Stimulated activated CD8-positive, alpha-beta memory T cell treated with anti-CD3 and anti-CD28 coated beads, Interleukin-12 subunit alpha, Interleukin-12 subunit beta, amount 100 ng/mL, for 24 hours (primary cell): ENCODE measurements around the gene ABHD3.
"Not testable (repeated sequence)": the region's sequence is repeated elsewhere in the genome, so short reads cannot be mapped to it uniquely, and the experiment has no call there.

ENCODE experiments used
- DNase-seq: peaks from one replicate; pipeline ENCODE4 v3.0.0-alpha.2; 2020; ENCODE audit errors: extremely low read depth

ABHD3 gene

DNA sequence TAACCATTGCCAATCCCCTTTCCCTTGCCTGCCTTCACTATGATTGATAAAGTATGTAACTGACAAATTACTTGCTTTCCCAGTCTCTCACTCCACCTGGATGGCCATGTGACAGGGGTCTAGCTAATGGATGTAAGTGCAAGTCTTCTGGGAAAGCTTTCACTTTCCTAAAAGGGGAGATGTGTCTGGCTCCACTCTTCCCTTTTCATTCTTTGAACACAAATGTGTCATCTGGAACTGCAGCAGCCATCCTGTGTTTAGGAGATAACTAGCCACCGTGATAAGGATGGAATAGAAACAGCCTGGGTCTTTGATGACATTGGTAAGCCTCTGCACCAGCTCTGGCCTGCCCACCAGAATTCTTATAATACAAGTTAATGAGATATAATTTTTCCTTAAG, 54.3 kb downstream of the ABHD3 start:
- no peak for DNase-seq

DNA sequence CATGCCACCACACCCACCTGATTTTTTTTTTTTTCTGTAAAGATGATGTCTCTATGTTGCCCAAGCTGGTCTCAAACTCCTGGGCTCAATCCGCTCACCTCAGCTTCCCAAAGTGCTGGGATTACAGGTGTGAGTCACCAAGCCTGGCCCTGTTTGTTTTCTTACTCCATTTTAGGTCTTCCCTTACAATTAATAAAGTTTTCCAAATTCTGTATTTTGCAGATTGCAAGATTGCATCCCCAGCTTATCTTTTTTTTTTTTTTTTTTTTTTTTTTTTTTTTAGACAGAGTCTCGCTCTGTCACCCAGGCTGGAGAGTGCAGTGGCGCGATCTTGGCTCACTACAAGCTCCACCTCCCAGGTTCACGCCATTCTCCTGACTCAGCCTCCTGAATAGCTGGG, 64.2 kb downstream of the ABHD3 start:
- not testable (repeated sequence) for DNase-seq

DNA sequence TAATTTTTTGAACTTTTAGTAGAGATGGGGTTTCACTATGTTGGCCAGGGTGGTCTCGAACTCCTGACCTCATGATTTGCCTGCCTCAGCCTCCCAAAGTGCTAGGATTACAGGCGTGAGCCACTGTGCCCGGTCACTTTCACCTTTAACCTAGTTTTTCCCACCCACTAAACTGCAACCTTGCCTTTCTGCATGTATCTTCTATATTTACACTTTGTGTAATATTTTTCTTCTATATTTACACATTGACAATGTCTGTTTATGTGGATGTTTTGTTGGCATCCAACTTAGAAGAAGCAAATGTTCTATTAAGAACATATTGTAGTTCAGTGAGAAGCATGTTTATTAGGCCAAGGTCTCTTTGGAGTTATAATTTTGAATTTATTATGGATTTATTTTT, 65.8 kb downstream of the ABHD3 start:
- no peak for DNase-seq

DNA sequence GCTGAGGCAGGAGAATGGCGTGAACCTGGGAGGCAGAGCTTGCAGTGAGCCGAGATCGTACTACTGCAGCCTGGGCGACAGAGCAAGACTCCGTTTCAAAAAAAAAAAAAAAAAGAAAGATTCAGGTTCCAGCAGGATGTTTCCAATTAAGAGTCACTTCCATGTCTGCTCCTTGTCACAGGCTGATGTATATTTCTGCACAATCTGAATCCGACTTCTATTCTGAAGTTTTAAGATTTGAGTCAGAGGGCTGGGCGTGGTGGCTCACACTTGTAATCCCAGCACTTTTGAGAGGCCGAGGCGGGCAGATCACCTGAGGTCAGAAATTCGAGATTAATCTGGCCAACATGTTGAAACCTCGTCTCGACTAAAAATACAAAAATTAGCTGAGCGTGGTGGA, 67.8 kb downstream of the ABHD3 start:
- DNase-seq, result no peak

DNA sequence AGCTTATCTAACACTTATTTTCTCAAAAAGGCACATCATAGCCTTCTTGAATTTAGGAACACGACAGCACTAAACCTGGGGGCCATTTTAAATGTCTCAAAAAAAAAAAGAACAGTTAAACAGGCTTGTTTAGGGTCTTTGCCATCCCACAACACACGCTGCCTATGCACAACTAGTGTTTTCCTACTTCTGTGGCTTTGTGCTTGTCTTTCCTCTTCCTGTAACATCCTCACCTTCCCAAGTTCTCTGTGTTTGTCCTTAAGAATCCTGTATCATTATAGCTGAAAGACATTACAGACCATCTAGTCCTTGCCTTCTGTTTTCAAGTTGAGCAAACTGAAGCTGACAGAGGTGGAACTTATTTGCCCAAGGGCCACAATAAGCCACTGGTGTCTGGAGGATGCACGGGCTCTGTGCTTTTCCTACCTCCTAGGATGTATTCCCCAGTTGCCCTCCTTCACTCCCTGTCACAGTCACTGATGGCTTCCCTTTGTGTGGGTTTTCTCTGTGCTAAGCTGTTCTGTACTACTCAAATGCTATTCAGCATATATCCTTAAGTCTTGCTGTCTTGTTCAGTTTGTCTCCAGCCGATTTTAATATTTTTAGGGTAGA, 69.9 kb downstream of the ABHD3 start:
- DNase-seq, result no peak

DNA sequence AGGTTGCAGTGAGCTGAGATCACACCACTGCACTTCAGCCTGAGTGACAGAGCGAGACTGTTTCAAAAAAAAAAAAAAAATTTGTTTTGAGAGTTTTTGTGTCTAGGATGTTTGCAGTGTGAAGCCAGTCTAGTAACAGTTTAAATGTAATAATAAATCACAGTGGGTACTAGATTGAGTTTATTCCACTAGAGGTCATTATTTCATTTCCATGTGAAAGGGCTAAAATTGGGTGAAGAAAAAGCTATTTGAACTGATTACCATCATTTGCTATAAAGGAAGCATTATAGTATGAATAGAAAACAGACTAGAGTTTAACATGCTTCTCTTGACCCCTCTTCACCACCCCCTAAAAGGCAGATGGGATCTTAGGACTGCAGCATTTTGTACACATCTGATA, 72.2 kb downstream of the ABHD3 start:
- DNase-seq, result no peak

DNA sequence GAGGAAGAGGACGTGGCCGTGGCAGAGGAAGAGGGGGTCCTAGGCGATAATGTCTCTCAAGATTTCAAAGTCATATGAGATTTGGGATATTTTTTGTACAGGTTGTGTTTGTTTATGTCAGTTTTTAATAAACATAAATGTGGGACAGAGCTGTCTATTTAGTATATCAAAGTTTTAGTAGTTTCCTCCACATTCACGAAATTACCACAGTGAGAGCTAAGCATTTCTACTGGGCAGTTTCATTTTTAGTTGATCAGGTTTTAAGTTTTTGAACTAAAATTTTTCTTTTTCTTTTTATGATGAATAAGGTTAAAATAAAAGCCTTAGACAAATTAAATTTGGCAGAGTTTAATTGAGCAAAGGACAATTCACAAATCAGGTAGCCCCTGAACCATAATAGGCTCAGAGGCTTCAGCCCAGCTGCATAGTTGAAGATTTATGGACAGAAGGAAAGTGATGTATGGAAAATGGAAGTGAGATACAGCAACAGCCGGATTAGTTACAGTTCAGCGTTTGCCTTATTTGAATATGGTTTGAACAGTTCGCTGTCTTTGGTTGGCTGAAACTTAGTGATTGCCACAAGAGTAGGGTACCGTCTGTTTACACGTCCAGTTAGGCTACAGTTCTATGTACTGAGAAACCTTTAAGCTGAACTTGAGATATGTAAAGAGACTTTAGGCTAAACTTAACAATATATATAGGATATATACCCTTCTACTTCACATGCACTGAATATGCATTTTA, 75.3 kb downstream of the ABHD3 start:
- no peak for DNase-seq

DNA sequence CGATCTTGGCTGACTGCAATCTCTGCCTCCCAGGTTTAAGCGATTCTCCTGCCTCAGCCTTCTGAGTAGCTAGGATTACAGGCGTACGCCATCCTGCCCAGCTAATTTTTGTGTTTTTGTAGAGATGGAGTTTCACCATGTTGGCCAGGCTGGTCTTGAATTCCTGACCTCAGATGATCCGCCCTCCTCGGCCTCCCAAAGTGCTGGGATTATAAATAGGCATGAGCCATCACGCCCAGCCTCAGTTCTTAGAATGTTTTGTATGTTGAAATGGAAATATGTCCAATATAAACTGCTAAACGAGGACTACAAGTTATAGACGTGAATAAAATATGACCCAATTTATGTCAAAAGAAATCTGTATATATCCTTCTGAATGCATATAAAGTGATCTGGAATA, 82.9 kb downstream of the ABHD3 start:
- not testable (repeated sequence) for DNase-seq

DNA sequence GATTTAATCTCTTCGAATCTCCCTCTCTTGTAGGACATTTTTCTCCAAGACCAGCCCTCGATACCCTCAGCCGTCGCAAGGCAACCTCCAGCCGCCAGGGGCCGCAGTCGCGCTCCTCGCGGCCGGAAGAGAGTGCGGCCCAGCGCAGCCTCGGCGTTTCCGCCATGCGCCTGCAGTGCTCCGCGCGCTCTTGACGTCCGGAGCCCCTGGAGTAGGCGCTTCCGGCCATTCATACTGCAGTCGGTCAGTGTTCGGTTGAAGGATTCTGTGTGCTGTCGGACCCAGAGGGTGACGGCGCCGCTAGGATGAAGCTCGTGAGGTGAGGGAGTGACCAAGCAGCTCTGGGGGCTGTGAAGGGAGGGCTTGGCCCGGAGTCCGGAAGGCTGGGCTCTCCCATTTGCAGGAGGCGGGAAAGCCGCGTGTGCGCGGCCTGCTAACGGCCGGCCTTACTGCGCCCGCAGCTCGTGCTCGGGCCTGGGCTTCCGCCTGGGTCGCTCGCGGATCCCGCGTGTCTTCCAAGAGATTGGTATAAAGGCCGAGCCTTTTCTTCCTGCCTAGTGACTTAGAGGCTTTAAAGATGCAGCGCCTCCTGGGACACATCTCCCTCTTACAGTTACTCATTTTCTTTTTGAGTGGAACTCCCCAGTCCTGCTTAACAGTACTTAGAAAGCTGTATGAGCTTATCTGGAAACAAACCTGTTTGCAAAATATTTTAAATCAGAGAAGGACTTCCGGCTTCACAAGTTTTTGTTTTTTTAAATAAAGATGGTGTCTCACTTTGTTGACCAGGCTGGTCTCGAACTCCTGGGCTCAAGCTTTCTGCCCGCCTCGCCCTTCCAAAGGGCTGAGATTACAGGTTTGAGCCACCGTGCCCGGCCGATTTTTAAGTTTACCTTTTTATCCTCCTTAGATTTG, 92.2 kb downstream of the ABHD3 start, which contains the start of gene SNRPD1:
Gene SNRPD1, plus strand, starts transcription at position 190 of the 915 bp plus-strand sequence. Its CDS starts 116 bp downstream, at position 306.
- DNase-seq, result peak; percentile 80

DNA sequence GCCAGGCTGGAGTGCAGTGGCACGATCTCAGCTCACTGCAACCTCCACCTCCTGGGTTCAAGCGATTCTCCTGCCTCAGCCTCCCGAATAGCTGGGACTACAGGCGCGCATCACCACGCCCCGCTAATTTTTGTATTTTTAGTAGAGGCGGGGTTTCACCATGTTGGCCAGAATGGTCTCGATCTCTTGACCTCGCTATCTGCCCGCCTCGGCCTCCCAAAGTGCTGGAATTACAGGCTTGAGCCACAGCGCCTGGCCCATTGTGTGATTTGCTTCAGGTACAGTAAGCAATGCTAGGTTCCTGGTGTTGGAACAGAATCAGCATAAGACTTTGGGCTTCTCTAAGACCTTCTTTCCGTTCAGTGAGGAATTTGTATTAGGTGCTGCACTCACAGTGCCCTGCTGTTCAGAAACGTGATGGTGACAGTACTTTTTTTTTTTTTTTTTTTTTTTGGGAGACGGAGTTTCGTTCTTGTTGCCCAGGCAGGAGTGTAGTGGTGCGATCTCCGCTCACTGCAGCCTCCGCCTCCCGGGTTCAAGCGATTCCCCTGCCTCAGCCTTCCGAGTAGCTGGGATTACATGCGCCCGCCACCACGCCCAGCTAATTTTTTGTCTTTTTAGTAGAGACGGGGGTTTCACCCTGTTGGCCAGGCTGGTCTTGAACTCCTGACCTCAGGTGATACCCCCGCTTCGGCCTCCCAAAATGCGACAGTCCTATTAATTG, 93.0 kb downstream of the ABHD3 start:
- not testable (repeated sequence) for DNase-seq

DNA sequence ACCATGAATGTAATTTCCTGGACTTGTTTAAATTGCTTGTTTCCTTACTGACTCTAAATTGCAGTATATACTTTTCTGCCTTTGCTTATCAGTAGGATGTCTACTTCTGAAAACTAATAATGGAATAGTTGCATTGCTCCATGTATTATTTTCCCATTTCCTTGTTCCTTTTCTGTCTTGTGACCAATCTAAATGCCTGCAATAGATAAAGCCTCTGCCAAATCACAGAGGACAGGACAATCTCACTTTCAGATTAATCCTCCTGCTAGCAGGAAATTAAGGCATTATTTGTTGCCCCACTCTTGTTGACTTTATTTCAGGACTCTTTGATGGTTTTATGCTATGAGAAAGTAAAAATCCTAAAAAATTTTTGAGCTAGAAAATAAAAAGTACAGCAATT, 99.4 kb downstream of the ABHD3 start:
- DNase-seq, result no peak

DNA sequence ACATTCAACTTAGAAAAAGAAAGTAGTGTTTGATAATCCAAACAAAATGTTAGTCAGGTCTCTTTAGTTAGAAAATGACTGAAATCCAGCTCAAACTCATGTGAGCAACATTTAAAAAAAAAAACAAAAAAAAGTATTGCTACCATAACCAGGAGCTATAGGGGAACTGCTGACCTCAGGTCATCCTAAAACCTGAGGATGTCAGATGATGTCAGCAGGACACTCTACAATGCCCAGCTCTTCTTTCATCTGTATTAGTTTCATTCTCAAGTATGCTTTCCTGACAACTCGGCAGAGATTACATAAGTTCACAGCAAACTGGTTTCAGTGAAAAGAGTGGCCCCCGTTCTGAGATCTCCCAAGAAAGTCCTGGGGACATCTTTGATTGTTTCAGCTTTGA, 99.9 kb downstream of the ABHD3 start:
- no peak for DNase-seq

DNA sequence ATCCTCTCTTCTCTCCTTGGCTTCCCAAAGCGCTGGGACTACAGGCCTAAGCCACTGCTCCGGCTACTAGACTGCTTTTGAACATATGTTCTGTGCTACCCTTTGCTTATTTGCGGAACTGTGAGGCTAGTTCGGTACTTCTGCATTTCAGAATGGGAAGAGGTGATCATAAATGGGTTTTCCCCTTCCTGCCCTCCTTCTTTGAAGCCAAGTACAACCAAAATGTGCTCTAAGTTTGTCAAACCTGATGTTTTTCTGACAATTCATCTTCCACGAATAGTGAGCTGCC, 102.3 kb downstream of the ABHD3 start:
- no peak for DNase-seq
